Bone marrow (tissue), 2 donors: ENCODE results near the gene PEX1.
"Not testable (repeated sequence)": the region's sequence is repeated elsewhere in the genome, so short reads cannot be mapped to it uniquely, and the experiment has no call there.

ENCODE experiments used
- DNase-seq, 2 donors: peaks; one replicate each; lab custom pipeline; 2025; lab: John Stamatoyannopoulos, UW

The PEX1 gene

DNA sequence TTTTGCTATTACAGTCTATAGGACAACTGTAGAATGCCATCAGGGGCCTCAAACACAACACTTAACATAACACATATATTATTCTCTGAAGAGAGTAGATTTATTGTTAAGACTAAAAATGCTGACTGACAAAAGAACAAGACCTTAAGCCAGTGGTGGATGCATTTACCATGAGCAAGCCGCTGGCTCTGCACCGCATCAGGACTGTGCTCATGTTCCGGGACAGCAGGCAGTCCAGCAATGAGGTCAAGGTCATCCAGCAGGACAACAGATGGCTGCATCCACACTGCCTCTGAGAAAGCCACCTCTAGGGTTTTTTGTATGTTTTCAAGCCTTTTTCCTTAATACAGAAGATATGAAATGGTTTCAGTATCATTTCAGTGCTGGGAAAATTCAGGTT, 23.8 kb downstream of the PEX1 start:
- no peak for DNase-seq

DNA sequence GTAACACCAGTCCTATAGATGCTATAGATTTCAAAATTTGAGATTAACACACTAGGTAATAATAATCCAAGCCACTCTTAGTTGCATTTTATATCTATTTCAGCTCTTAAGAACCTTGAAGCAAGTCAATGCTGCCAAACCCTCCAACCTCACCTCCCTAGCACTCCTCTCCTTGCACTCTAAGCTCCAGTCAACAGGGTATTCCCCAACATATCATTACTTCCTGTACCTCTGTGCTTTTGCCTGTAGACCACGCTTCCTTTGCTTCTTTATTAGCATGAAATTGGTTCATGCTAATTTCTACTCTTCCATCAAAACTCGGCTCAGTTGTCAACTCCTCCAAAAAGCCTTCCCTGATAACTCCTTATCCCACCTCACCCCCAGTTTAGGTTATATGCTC, 24.6 kb downstream of the PEX1 start:
- DNase-seq, result no peak

DNA sequence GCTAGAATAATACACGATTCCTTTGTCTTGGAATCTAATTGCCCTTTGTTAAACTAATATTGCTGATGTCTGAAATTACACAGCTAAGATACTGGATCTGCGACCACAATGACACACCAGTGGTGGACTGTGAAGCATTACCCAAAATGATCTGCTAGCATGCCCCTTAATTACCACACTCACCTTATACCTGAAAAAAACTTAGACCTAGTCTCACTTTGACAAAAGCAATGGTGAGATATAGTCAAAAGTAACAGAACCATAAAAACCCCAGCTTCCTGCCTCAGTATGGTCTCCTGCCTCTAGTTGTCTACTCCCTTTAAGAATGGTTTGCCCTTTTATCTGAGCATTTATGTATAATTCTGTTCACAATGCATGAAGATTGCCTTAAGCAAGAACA, 29.8 kb downstream of the PEX1 start:
- no peak for DNase-seq

DNA sequence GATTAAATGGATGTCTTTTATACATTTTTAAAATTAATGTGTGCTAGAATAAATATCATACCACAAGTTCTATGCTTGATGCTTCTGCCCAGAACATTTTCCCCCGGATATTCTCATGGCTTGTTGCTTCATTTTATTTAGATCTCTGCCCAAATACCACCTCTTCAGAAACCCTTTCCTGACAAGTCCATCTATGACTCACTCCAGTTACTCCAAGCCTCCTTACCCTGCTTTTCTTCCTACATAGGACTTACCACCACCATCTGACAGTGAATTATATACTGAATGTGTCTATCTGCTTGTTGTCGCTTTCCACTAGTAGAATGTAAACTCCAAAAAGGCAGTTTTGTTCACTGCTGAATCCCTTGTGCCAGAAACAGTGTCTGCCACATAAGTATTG, 31.4 kb downstream of the PEX1 start:
- DNase-seq, result no peak

DNA sequence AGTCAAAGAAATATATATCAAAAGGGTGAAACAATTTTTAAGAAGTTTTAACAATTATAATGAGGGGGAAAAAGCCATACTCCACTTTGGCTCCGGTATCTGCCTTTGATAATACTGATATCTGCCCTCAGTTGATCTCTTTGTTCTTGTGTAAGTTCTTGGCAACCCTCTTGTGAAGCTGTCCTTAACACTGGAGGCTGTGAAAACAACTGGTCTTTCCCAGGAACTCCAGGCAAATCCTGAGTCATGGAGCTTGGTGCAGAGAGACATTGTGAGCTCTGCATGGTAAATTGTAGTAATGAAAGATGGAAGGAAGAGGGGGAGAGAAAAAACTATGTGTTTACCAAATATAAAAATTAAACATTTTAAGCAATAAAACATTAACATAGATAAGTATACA, 38.7 kb downstream of the PEX1 start:
- DNase-seq, result no peak

DNA sequence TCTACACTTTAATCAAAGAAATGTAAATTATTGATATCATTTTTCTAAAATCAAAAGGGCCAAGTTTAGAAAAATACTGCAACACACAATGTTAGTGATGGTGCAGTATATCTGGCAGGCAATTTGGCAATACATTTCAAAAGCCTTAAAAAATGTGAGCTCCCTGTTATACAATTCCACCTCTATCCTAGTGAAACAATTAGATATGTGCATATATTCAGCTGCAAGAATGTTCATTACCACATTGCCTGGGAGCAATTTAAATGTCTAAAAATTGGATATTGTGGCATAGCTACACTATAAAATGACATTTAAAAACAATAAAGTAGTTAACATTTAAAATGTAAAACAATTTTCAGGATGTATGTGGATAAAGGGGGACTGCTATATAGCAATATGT, 40.5 kb downstream of the PEX1 start:
- DNase-seq, result no peak

DNA sequence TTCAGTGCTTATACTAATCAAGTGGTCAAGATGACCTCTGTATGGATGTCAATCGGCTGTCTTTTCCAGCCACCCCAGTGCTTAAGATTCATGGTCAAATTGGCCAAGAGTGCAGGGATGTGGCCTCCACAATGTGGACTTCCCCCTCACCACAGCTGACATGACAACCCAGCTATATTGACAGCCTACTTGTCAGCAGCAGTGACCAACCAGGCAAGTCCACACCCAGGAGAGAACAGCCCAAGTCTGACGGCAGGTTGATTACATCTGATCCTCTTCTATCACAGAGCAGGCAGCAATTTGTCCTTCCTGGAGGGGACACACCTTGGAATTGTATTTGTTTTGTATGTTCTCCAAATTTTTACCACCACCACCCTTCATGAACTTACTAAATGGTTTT, 42.3 kb downstream of the PEX1 start:
- no peak for DNase-seq

DNA sequence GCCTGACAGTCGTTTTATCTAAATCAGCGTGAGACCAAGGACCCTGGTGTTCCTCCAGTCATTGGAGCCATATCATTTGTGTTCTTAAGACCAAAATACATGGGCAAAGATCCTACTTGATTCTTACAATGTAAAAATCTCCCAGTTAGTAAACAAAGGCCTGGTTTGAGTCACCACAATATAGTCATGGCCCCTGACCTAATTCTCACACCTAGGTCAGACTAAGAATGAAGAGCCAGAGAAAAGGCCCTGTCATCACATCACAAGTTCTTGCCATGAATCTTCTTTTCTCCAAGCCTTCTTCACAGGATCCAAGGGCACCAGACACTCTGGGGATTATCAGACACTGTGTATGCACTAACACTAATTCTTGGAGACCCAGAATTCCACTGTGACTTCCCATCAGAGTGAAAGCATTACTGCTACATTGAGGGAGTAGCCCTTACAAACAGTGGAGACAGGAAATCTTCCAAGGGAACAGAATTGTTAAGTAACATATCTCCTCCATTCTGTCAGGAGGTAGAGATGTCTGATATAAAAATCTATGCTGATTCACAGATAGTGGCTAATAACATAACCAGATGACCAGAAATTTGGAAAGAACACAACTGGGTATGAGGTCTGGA, 42.9 kb downstream of the PEX1 start:
- DNase-seq, result no peak

DNA sequence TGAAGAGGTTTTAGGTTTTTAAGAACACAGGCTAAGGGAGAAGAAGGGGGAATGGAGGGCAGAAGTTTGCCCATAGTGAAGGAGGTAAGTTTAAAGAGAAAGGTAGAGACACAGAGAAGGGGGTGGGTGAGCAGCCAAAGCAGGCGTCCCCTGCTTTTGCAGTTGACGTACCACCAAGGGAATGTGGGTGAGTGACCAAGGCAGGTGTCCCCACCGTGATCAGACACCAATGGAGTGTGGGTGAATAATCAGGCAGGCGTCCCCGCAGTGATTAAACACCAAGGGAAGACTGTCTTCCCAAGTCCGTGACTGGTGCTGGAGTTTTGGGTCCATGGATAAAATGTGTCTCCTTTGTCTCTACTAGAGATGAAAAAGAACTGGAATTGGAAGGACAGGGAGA, 44.1 kb downstream of the PEX1 start:
- DNase-seq, result not testable (repeated sequence)

DNA sequence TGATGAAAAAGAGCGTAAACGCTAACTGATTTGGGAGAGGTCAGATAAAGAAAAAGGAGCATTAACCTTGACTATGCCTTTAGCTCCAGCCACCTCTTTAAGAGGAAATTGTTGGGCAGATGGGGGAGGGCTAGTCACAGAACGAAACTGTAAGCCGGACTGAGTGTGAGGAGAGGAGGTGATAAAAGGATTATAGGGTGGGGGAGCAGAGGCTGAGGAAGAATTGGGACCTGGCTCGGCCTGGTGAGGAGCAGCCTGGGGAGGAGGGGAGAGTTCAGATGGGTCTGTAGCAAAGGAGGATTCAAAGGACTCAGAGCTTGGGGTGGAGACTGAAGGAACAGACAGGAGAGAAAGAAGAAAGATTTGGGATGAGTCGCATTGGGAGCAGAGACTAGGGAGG, 44.7 kb downstream of the PEX1 start:
- not testable (repeated sequence) for DNase-seq

DNA sequence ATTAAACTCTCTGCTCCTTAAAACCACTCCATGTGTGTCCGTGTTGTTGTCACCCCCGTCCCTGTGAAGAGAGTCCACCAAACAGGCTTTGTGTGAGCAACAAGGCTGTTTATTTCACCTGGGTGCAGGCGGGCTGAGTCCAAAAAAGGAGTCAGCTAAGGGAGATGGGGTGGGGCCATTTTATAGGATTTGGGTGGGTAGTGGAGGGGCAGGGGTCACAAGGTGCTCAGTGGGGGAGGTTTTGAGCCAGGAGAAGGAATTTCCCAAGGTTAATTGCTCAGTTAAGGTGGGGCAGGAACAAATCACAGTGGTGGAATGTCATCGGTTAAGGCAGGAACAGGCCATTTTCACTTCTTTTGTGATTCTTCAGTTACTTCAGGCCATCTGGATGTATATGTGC, 49.2 kb downstream of the PEX1 start:
- DNase-seq, result not testable (repeated sequence)

DNA sequence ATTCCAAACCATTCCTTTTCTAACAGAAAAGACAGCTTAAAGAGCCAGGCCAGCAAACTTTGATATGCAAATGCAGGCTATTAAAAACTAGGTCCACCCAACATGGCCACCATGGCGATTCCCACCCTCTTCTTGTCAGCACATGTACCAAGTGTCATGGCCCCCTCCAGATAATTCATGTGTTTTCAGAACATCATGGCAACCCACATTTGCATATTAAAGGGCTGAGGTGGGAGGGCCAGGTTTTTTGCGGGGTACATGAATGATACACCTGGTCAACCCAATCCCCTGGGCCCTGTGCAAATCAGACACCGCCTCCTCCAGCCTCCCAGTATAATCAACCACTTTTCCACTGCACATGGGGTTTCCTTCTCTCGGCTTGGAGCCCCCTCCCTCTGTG, 49.6 kb downstream of the PEX1 start:
- no peak for DNase-seq

DNA sequence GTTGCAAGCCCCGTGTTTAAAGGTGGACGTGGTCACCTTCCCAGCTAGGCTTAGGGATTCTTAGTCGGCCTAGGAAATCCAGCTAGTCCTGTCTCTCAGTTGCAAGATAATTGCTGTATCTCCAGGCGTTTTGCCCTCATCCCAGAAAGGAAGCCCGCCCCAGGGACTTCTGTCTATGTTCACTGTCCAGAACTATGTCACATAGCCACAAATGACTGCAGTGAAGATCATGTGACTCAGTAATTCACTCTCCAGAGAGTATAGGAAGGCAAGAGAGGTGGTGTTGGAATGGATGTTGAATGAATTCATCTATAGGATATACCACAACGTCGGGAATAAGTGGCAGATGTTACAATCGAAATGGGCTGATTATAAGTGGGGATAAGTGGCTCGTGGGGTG, 50.2 kb downstream of the PEX1 start:
- DNase-seq, result no peak

DNA sequence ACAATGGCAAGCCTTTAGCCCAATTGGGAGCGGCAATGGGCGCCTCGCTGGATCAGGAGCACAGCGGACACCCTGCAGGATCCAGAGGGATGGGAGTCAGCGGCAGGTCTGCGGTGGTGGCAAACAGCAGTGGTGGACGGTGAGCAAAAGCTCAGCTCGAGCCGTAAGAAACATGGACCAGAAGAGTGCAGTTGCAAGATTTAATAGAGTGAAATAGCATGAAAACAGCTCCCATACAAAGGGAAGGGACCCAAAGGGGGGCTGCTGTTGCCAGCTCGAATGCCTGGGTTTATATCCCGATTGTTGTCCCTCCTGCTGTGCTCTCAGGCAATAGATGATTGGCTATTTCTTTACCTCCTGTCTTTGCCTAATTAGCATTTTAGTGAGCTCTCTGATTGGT, 50.6 kb downstream of the PEX1 start, which contains the start of gene ERVW-1:
ERVW-1 (minus strand) TSS at position 266 of the 400 bp plus-strand sequence. CDS start 7,565 bp downstream, outside the sequence.
- not testable (repeated sequence) for DNase-seq

DNA sequence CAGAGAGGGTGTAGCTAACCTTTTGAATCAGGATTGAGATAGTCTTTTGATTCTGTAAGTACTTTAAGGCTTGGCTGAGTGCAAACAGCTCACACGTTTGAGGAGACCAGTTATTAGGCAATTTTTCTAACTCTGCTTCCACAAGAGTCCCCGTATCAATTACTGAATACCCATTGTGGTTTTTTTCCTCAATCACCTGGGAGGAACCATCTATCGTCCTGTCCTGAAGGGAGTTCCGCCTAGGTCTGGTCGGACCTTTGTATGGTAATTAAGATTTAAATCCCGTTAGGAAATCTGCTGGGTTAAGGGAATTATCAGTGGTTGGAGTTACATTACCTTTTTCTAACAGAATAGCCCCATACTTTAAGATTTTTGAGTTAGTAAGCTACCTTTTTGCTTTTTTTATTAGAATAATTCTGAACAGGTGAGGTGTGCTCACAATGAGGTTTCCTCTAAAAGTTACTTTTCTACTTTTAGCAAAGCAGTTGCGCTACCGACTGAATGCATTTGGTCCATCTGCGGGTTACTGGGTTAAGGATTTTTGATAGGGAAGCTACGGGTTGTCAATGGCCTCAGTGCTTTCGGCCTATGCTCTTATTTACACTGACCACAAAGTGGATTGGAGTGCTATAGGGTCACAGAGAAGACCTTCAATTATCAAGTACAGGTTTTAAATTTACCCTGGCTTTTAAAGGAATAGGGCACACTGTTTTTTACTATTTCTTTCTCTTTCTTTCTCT, 52.3 kb downstream of the PEX1 start:
- DNase-seq, result not testable (repeated sequence)

DNA sequence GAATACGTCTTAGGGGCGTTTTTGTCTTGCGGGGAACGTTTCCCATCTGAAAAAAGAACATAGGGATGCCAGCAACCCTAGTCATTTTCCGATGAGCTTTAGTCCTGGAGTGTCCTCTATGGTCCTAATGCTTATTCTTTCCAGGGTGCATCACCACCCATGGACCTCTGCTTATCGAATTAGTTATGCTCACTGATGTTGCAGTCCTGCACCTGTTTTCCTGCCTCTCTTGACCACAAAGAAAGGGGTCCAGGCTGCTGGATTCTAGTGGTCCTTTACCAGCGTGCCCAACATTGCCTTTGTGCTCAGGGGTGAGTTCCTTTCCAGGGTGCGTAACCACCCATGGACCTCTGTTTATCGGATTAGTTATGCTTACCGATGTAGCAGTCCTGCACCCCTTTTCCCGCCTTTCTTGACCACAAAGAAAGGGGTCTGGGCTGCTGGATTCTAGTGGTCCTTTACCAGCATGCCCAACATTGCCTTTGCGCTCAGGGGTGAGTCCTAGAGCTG, 53.0 kb downstream of the PEX1 start:
- not testable (repeated sequence) for DNase-seq

DNA sequence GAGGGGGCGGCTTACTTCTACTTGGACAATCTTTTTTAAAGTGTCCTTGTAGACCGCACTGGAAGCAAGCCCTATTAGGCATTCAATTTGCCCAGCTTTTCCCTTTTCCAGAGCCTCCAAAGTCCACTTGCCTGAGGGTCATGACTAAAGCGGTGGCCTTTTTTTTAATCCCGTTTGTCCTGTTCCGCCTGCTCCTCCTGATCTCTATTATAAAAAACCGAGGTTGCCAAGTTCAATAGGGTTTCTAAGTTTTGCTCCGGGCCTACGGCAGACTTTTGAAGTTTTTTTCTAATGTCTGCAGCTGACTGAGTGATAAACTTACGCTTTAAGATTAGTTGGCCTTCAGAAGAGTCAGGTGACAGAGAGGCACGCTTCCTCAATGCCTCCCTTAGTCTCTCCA, 54.3 kb downstream of the PEX1 start:
- not testable (repeated sequence) for DNase-seq

DNA sequence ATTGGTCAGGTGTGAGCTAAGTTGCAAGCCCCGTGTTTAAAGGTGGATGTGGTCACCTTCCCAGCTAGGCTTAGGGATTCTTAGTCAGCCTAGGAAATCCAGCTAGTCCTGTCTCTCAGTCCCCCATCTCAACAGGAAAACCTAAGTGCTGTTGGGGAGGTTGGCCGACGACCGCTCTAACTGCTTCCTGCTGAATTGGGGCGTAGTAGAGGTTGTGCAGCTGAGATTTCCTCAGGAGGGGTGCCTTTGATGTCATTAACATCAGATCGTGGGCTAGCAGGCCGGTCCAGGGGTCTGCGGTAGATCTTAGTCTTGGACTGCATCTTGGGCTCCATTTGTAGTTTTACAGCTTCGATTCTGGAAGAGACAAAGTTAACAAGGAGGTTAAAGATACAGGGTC, 59.7 kb downstream of the PEX1 start:
- DNase-seq, result not testable (repeated sequence)

DNA sequence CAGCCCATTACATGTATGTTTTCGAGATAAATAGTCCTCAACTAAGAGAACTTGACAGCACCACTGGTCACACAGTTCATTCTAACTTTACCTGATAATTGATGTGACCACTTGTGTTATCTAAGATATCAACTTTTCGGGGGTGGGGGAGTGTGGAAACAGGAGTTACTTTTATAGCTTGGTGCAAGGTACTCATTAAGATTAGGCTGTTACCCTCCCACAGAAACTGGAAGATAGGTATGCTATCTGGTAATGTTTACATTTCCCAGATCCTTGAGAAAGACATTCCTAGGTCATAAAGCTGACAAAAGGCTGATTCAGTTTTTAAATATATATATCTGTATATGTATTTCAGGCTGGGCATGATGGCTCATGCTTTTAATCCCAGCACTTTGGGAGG, 61.6 kb downstream of the PEX1 start:
- no peak for DNase-seq

DNA sequence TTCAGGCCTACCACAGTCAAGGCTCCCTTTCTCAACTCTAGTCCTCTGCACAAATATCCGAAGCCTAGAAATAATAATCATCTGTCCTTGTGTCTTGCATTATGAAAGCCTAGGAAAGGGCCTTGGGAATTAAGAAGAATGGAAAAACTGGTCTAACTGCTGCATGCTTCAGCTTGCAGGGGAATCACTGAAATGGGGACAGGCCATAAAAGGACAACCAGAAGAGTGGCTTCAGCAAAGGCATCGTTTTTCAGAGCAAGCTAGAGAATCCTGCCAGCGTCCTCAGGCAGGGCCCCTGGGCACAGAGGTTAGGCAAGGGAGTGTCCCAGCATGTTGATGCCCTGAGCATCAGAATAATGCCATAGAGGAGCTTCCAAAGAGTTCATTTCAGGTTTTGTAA, 63.8 kb downstream of the PEX1 start:
- DNase-seq, result no peak

DNA sequence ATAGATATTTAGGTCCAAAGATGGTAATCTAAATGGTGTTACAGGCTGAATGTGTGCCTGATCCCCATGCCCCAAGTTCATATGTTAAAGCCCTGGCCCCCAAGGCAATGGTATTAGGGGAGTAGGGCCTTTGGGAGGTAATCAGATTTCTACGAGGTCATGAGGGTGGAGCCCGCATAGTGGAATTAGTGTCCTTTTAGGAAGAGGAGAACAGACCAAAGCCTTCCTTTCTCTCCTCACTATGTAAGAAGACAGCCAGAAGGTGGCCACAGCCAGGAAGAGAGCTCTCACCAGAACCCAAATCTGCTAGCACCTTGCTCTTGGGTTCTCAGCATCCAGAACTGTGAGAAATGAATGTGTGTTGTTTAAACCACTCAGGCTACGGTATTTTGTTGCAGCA, 65.8 kb downstream of the PEX1 start:
- no peak for DNase-seq

DNA sequence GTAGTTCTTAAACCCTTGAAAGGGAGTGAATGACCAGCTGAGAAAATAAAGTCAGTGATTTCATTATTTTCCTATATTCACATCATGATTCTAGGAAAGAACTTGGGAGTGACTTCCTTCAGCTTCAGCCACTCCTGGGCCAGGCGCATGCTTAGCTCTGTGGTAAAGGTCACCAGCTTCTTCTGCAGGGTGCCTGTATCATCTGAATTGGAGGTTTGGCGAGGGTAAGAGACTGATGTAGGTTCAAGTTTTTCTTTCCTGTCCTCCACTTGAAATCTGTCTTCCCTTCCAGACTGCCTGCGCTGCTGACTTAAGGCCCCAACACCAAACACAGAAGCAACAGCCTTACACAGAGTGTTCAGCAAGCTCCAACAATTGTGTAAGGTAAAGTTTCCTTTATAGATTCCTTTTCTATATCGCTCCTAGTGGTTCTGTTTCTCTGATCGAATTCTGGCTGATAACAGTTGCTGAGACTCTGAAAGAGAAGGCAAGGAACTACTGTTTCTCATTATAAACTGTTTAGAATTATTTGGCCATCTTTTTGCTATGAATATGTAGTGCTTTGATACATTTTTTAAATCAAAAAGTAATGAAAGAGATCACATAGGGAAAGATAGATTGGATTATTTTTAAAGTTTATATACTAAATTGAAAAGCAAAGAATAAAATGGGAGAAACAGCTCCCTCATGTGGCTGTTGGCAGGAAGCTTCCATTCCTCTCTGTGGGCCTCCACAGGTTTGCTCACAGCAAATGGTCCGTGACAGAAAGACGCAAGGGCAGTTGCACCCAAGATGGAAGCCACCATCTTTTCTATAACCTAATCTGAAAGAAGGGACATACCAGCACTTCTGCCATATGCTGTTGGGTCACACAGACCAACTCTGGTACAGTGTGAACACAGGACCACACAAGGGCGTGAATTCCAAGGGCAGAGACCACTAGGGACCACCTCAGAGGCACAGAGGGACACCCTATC, 67.0 kb downstream of the PEX1 start:
- DNase-seq, result no peak
